ENCODE measurements around the gene SNHG17. TPM values are rescaled to one million over a fixed set of nuclear protein-coding genes. Genes with fewer than 3 reads are reported as not detected.

The SNHG17 gene
- total RNA-seq, 1 donor from 2014 or later: 78.7 TPM

GRCh38 chr20:38373898-38374297, 61.2 kb downstream of the SNHG17 start:
- Mint-ChIP-seq H3K4me1 (ENCODE audit: low read depth) (no peaks in the 10 kb centered on the region), H3K4me3 (ENCODE audit: low read depth) (no peak overlapping the region), H3K9me3 (no peaks in the 10 kb centered on the region), H3K36me3 (ENCODE audit: low read depth) (no peaks in the 10 kb centered on the region), H3K27me3 (ENCODE audit: low read depth) (peaks cover 5% of the 10 kb centered on the region), H3K27ac (no peak overlapping the region)
- intact Hi-C loops (cut with micrococcal nuclease): no loop called here
- no peak for DNase-seq (ENCODE audit: low spot score)

GRCh38 chr20:38373231-38373867, 61.8 kb downstream of the SNHG17 start:
- no peak for DNase-seq (ENCODE audit: low spot score)
- intact Hi-C loops (cut with micrococcal nuclease): no loop called here
- Mint-ChIP-seq H3K27ac (no peak overlapping the region), H3K9me3 (no peaks in the 10 kb centered on the region), H3K27me3 (ENCODE audit: low read depth) (peaks cover 5% of the 10 kb centered on the region), H3K36me3 (ENCODE audit: low read depth) (no peaks in the 10 kb centered on the region), H3K4me1 (ENCODE audit: low read depth) (no peaks in the 10 kb centered on the region), H3K4me3 (ENCODE audit: low read depth) (no peak overlapping the region)

- Mint-ChIP-seq H3K27ac (no peak overlapping the region), H3K9me3 (no peaks in the 10 kb centered on the region), H3K36me3 (ENCODE audit: low read depth) (no peaks in the 10 kb centered on the region), H3K27me3 (ENCODE audit: low read depth) (peaks cover 5% of the 10 kb centered on the region), H3K4me3 (ENCODE audit: low read depth) (no peak overlapping the region), H3K4me1 (ENCODE audit: low read depth) (no peaks in the 10 kb centered on the region)
- intact Hi-C loops (cut with micrococcal nuclease): no loop called here
- DNase-seq (ENCODE audit: low spot score): no peak
Observed at GRCh38 chr20:38372806-38373205, 62.3 kb downstream of the SNHG17 start.

Other genes with a start within 250 kb of the SNHG17 start
- gene KIAA1755, start 174.6 kb downstream of the SNHG17 start, total RNA-seq: not detected in 2 replicates
- not detected in 2 replicates for gene BPI, start 131.2 kb downstream of the SNHG17 start, total RNA-seq
- gene LBP, start 88.8 kb downstream of the SNHG17 start, total RNA-seq: not detected in 2 replicates
- 30.0 and 33.1 TPM in 2 replicates for gene RALGAPB, start 37.5 kb upstream of the SNHG17 start, total RNA-seq
- gene ADIG, start 145.9 kb upstream of the SNHG17 start, total RNA-seq: not detected in 2 replicates
- not detected in 2 replicates for gene ARHGAP40, start 166.5 kb upstream of the SNHG17 start, total RNA-seq

Measured in activated T-helper 2 cell treated with anti-CD3 and anti-CD28 coated beads, Interferon-gamma antibody, Interleukin-2, Interleukin-4, amounts not matched to agents 10 μg/mL and 5 μg/mL and 100 μg/mL, durations not matched to agents 14 hours and 24 hours and 36 hours (primary cell).